Activated naive CD4-positive, alpha-beta T cell treated with anti-CD3 and anti-CD28 coated beads, Interleukin-2, amount 50 U/mL, for 72 hours (primary cell): ENCODE results near the gene PDE2A. TPM values are rescaled to one million over a fixed set of nuclear protein-coding genes. Genes with fewer than 3 reads are reported as not detected.

Experiments
- ATAC-seq, 2 donors: fragments of 150-1000 bp; cut with Tn5 transposase; 2 replicates each; pipeline ENCODE4 v1.10.0; 2021; ENCODE audit warnings: mild to moderate bottlenecking in 2 of 2, moderate library complexity in 2 of 2
- DNase-seq, 2 donors: peaks; one replicate each; pipeline ENCODE4 v3.0.0; 2021 to 2022; ENCODE audit warnings: low spot score in 2 of 2
- H3K27ac Mint-ChIP-seq, 2 donors: one replicate each; pipeline ENCODE4 v1.8.0; 2022; ENCODE audit warnings: mild to moderate bottlenecking in 2 of 2, mixed read lengths in 2 of 2
- H3K36me3 Mint-ChIP-seq, 2 donors: one replicate each; pipeline ENCODE4 v1.8.0; 2022; ENCODE audit warnings: mixed read lengths in 2 of 2
- H3K9me3 Mint-ChIP-seq, 2 donors: one replicate each; pipeline ENCODE4 v1.8.0; 2022; ENCODE audit warnings: mixed read lengths in 2 of 2
- total RNA-seq, 2 donors: library from RNA; stranded (reverse); gene quantifications; one replicate each; pipeline ENCODE4 v1.2.3, GENCODE V29; 2022

PDE2A gene
- total RNA-seq, 2 donors from 2014 or later, result 0.68 to 0.97 TPM

DNA sequence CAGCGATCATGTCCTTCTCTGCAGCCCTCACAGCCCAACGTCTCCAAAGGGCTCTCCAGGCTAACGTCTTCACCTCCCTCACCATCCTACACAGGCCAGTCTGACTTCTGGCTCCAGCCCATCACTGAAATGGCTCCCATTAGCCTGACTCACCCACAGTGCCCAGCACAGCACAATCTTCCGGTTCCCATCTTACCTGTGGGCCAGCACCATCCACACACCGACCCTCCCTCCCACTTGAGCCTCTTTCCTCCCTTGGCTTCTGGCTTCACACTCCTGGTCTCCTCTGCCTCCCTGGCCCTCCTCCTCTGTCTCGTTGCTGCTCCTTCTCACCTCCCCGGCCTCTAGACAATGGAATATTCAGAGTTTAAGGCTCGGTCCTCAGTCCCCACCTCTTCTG lies 51.2 kb downstream of the PDE2A start:
- Mint-ChIP-seq H3K9me3 (no peaks in the 10 kb centered on the region), H3K36me3 (no peaks in the 10 kb centered on the region), H3K27ac (no peak overlapping the region)
- DNase-seq (no peak), ATAC-seq (no peak)

DNA sequence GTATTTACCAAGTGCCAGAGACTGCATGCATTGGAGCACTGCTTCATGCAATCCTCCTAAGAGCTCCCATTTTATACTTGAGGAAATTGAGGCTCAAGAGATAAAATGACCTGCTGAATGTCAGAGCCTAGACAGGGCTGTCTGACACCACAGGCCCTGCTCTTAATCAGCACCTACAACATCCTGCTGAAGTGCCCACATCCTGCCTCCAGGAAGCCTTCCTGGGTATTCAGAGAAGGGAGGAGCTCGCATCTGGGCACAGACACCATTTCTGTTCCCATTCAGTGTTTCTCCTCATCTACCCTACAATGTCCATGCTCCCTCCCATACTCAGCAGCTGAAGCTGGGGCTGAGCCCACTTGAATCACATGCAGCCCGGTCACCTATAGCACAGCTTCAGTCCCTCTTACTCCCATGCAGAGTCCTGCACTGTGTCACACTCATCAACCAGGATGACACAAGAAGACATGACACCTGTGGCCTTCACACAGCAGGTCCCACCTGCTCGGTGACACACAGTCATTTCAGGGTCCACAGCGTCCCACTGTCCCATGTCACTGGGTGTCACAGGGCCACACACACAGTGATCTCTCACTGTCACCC lies 53.1 kb downstream of the PDE2A start:
- DNase-seq (no peak), ATAC-seq (peak; percentile 42 to 75)
- Mint-ChIP-seq H3K27ac (peak overlapping the region in 1 of 2 donors; percentile 6), H3K9me3 (no peaks in the 10 kb centered on the region), H3K36me3 (no peaks in the 10 kb centered on the region)

DNA sequence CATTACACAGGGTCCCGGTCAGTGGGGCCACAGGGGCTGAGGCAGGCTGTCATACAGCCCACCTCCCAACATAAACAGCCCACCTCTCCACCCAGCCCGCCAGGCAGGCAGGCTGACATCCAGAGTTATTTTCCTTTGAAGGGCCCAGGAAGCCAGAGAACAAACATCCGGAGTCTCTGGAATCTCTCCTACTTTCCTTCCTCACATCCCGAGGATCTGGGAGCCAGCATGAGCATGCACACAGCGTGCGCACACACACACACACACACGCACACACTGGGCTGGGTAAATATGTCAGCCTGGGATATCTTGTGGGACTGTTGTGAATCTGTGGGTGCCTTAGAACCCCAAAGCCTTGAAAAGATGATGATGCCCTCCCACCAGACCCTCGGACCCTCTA lies 55.4 kb downstream of the PDE2A start:
- no peak for ATAC-seq

DNA sequence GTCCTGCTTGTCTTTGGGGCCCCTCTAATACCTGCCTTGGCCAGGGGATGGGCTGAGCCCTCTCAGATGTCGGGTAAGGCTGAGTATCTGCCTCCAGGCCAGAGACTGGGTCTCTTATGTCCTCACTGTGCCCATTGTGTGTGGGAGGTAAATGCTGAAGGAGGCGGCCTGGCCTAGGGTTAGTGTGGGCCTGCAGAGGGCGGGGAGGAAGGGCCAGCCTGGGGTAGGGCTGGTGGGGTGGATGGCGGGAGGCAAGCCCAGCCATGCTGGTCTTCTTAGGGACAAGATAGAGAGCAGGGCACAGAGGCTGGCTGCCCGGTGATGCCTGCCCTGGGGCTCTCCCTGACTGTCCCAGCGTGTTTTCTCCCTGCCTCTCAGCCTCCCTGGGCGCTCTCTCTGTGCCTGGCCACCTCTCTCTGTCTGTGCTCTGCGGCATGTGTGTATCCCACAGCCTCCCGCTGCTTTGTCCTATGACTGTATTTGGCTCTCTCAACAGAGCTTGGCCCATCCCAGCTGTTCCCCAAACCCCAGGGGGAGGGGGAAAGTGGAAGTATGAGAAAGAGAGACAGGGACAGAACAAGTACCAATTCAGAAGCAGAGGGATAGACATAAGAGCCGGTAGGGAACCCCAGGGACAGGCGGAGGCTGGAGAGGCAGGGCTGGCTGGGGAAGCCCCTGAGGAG lies 57.0 kb downstream of the PDE2A start:
- H3K36me3 Mint-ChIP-seq, result no peaks in the 10 kb centered on the region
- DNase-seq (no peak), ATAC-seq (no peak)
- H3K9me3 Mint-ChIP-seq, result no peaks in the 10 kb centered on the region
- no peak overlapping the region for H3K27ac Mint-ChIP-seq

More for the DNA sequence above, 55.4 kb downstream of the PDE2A start:
- H3K36me3 Mint-ChIP-seq, result no peaks in the 10 kb centered on the region
- no peak overlapping the region for H3K27ac Mint-ChIP-seq
- DNase-seq, result no peak
- no peaks in the 10 kb centered on the region for H3K9me3 Mint-ChIP-seq

DNA sequence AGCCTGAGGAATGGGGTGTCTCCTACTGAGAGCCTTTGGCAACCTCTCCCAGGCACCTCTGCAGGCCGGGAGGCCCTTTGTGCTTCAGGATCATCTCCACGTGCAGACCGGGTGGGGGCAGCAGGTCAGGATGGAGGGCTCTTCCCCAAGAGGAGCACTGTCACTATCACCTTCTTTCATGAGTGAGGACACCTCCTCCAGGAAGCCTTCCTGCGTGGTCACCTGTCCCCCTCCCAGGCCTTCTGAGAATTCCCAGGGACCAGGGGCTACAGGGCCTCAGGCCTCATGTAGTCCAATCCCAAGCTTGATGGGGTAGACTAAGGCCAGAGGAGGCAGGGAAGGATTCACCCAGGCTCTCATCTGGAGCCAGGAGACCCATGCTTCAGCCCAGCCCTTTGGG lies 57.6 kb downstream of the PDE2A start:
- DNase-seq, result no peak
- Mint-ChIP-seq H3K27ac (no peak overlapping the region), H3K9me3 (no peaks in the 10 kb centered on the region), H3K36me3 (no peaks in the 10 kb centered on the region)
- ATAC-seq, result no peak

DNA sequence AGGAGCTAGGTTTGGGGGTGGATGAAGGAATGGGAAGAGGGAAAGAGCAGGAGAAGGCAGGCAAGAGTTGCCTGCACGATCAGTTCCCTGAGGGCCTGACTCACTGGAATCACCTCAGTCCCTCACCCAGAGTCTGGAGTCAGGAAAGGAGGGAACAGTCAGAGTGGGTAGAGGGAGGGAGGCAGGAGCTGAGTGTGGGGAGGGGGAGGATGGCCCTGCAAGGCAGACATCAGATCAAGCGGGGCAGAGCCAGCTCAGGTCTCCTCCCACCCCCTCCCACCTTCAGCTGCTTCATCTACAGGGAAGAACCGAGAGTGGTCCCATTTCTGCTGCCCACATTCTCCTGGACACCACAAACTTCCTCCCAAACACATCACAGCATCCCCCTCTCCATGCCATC lies 58.9 kb downstream of the PDE2A start:
- H3K27ac Mint-ChIP-seq, result no peak overlapping the region
- ATAC-seq, result no peak
- H3K9me3 Mint-ChIP-seq, result no peaks in the 10 kb centered on the region
- no peak for DNase-seq
- no peaks in the 10 kb centered on the region for H3K36me3 Mint-ChIP-seq

DNA sequence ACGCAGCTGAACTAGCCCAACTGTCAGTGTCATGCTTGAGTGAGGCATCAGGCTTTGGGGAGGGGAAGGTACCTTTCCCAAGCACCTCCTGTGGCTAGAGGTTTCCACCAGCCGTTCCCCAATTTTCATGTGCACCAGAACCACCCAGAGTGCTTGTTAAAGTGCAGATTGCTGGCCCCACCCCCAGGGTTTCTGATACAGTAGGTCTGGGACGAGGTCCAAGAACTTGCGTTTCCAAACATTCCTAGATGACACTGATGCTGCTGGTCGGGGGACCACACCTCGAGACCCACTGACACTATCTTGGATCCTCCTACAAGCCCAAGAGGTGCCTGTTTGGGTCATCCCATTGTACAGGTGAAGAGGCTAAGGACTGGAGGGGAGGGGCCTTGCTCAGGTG lies 59.8 kb downstream of the PDE2A start:
- DNase-seq (no peak), ATAC-seq (no peak)
- Mint-ChIP-seq H3K36me3 (no peaks in the 10 kb centered on the region), H3K9me3 (no peaks in the 10 kb centered on the region), H3K27ac (no peak overlapping the region)

DNA sequence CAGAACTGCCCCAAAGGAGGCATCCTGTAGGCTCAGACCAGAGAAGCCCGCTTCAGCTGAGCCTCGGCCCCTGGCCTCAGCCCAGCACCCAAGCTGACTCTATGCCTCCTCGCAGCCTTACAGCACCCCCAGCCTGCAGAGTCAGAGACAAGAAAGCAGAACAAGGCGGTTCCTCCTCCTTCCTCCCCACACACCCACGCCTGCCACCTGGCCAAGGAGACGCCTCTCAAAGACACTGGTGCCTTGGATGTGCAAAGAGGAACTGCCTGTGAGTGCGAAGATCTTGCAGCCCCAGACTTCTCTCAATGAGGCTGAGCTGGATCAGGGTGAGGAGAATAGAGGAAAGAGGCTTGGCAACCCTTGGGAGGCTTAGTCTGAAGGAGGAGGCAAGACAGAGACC lies 60.2 kb downstream of the PDE2A start:
- ATAC-seq, result peak in 1 of 2 donors; percentile 37
- no peaks in the 10 kb centered on the region for H3K9me3 Mint-ChIP-seq

DNA sequence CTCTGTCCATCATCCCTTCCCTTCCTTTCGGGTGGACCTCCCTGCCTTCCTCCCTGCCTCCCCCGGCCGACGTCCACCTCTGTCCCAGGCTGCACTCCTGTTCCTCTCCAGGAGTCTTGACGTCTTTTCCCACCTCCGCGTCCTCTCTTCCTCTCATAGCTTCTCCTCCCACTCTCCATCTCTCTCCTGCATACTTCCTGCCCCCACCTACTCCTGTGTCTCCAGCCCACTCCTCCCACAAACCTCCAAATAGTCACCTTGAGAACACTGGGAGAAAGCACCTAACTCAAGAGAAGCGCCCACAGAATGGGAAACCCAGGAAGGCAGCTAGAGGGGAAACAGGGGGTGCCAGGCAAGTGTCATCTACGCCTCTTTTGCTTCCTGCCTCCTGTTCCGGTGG lies 60.8 kb downstream of the PDE2A start:
- Mint-ChIP-seq H3K36me3 (no peaks in the 10 kb centered on the region), H3K27ac (no peak overlapping the region), H3K9me3 (no peaks in the 10 kb centered on the region)
- DNase-seq, result no peak
- no peak for ATAC-seq

More for the DNA sequence above, 60.2 kb downstream of the PDE2A start:
- no peak for DNase-seq
- Mint-ChIP-seq H3K36me3 (no peaks in the 10 kb centered on the region), H3K27ac (no peak overlapping the region)

DNA sequence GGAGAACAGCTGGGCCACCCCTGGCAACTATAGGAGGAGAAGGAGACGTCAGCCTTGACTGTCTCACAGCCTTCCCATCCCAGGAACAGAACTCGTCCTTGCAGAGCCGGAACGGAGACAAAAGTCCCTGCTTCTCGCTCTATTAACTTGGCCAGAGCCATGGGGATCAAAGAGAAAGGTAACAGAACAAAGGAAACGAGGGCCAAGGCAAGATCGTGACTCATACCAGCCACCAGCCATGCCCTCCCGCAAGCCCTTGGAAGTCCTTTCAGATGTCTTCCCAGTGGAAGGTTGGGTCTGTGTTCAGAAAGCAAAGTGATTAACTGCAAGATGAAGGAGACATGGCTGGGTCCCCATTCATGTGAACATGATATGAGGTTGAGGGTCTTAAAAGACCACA lies 64.7 kb downstream of the PDE2A start:
- ATAC-seq, result no peak
- H3K36me3 Mint-ChIP-seq, result no peaks in the 10 kb centered on the region
- H3K9me3 Mint-ChIP-seq, result no peaks in the 10 kb centered on the region
- no peak overlapping the region for H3K27ac Mint-ChIP-seq
- DNase-seq, result no peak

DNA sequence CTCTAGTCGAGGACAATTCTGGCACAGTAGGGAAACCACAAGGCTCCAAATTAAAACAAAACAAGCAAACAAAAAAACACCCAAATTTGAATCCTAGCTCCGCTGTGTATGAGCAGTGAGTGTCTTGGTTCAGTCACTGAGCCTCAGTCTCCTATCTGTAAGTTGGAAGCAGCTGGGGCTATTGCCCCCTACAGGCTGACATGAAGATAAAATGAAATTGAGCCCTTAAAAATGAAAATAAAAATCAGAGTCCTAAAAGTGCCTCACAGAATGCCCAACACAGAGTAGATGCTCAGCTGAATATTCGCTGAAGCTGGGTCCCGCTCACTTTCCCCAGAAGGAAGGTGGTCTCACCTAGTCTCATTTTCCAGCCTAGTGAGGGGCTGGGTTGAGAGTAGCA lies 65.2 kb downstream of the PDE2A start:
- no peaks in the 10 kb centered on the region for H3K36me3 Mint-ChIP-seq
- DNase-seq, result no peak
- no peak overlapping the region for H3K27ac Mint-ChIP-seq
- H3K9me3 Mint-ChIP-seq, result no peaks in the 10 kb centered on the region
- peak in 1 of 2 donors; percentile 62 for ATAC-seq

DNA sequence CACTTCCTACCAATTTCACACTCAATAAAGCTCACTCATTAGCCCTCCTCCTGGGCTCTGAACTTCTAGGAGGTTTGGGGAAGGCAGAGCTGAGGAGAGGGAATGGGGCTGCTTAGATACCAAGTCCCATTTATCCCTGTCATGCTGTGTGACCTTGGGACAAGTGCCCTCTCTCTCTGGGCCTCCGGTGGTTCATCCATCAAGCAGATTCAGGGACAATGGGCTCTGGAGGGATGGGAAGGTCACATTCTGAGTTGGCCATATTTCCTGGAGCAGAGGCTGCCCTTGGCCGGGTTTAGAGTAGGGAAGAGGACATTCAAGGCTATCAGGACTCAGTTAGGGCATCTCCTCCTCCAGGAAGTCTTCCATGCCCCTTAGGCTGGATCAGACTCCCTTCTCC lies 66.7 kb downstream of the PDE2A start:
- Mint-ChIP-seq H3K27ac (no peak overlapping the region), H3K9me3 (no peaks in the 10 kb centered on the region), H3K36me3 (no peaks in the 10 kb centered on the region)
- no peak for DNase-seq
- ATAC-seq, result no peak

DNA sequence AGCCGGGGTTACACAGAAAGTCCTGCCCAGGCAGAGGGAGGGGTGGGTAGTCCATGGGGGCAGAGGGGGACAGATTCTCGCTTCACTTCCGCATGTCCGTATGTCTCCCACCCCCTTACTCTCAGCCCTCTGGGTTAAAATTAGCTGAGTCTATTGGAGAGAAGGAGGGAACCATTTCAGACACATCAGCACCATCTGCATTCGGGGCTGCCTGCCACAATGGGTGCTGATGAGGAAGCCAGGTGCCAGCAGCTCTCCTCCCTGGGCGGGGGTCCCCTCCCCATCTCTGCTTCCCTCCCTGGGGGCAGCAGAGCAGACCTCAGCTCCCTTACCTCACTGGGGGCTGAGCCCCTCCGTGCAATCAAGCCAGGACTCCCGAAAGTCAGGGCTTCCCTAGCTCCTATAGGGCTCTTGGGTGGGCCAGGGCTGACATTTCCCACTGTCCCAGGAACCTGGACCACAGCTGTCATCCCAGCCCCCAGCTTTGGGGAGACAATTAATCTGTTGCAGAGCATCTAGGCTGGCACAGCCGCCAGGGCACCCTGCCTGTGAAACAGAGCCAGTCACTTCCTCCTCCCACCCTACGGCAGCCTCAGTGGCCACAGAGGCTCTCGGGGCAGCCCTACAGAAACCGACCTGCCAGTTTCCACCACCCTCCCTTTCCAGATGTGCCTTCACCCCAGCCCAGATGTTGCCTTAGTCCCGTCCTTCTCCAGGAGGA lies 67.3 kb downstream of the PDE2A start:
- ATAC-seq, result no peak
- H3K27ac Mint-ChIP-seq, result no peak overlapping the region
- no peak for DNase-seq
- no peaks in the 10 kb centered on the region for H3K36me3 Mint-ChIP-seq
- no peaks in the 10 kb centered on the region for H3K9me3 Mint-ChIP-seq

DNA sequence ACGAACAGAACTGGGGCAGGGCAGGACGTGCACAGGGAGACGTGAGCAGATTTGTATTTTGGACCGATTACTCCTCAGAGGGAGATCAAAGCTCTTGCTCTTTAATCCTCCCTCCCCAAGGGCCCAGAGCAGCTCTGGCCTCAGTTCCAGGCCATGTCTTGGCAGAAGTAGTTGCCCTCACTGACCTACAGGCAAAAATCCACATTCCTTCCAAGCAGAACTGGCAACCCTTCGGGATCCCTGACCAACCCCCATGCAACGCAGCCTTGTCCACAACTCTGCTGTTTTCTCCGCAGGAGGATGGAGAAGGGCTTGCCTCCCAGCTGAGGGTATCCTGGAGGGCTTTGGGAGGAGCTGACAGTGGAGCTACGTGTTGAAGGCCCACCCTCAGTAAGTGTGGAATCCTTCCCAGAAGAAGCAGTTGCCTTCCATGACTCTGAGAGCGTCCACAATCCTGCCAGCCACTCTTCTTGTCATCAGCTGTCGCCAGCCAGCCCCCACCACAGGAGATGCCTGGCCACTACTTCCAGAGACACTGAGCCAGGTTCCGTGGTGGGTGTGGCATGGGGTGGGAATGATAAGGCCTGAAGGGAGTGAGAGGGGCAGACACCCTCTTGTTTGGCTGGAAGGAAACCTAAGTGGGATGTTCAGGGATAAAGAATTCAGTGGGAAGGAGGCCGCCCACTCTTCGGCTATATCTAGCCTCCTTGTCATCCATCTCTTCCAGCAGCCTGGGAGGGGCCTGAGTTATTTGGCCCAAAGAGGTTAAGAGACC lies 68.1 kb downstream of the PDE2A start:
- H3K27ac Mint-ChIP-seq, result no peak overlapping the region
- no peak for DNase-seq
- no peaks in the 10 kb centered on the region for H3K36me3 Mint-ChIP-seq
- ATAC-seq, result no peak
- H3K9me3 Mint-ChIP-seq, result no peaks in the 10 kb centered on the region

DNA sequence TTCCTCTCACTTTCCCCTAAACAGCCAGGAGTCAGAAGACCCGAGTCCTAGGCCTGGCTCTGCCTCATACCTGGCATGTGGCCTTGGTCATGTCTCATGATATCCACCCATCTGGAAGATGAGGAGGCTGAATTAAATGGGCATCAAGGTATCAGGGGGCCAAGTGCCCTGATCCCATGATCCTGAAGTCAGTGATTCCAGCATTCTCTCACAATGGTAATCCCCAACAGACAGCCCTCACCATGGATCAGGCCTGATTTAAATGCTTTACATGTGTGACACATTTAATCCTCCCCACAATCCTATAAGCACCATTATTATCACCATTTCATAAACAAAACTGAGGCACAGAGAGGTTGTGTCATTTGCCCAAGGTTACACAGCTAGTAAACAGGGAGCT lies 70.0 kb downstream of the PDE2A start:
- no peak overlapping the region for H3K27ac Mint-ChIP-seq
- DNase-seq (no peak), ATAC-seq (no peak)
- H3K9me3 Mint-ChIP-seq, result no peaks in the 10 kb centered on the region
- no peaks in the 10 kb centered on the region for H3K36me3 Mint-ChIP-seq

DNA sequence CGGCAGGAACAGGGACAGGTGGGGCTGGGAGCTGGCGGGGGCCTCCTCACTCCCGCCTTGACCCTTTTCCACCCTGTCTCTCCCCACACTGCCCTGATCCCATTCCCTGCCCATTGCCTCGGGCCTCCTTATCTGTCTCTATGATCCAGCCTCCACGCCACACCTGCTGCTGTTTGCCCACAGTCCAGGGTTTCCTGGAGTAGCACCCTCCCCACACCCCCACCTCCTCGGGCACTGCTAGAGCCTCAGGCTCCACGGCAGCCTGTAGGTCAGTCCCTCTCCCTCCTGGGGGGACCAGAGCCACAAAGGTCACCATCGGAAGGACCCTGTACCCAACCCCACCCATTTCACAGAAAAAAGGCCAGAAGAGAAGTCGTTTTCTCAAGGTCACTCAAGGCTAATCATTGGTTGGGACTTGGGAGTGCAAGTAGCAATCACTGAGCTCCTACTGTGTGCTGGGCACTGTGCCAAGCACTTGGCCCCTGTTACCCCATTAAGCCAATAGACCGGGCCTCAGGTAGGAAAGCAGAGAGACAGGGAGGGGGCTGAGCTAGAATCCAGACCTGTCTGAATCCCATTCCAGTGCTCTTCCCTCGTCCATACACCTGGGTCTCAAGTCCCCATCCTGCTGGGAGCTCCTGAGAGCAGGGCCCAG lies 71.8 kb downstream of the PDE2A start:
- ATAC-seq (no peak), DNase-seq (no peak)
- H3K27ac Mint-ChIP-seq, result no peak overlapping the region
- no peaks in the 10 kb centered on the region for H3K36me3 Mint-ChIP-seq
- H3K9me3 Mint-ChIP-seq, result no peaks in the 10 kb centered on the region

DNA sequence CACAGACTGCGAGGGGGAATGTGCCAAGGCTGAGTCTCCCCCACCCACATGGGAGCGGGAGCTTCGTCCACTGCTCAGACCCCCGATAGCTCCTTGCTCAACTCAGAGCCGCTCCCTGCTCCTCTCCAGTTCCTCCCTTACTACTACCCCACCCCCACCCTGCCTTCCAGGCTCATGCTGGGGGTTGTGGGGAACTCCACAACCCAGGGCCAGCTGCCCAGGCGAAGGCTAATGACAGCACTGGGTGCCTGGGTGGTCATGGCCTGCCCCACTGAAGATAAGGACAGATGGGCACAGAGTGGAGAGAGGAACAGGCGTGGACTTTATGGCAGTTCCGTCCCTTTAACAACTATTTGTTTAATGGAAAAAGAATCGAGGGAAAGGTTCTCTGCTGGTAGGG lies 73.7 kb downstream of the PDE2A start:
- H3K27ac Mint-ChIP-seq, result no peak overlapping the region
- H3K9me3 Mint-ChIP-seq, result no peaks in the 10 kb centered on the region
- no peak for DNase-seq
- H3K36me3 Mint-ChIP-seq, result no peaks in the 10 kb centered on the region
- no peak for ATAC-seq
